Prostate gland (tissue), 2 donors: ENCODE results near the gene MYLK.

Experiments used
- POLR2A ChIP-seq: fragments of 450-650 bp; IDR thresholded peaks from one replicate; pipeline ENCODE4 v1.6.1; 2016; ENCODE audit warnings: antibody characterized with exemption, mild to moderate bottlenecking
- POLR2AphosphoS5 ChIP-seq: sonication (generic); formaldehyde crosslinking; IDR thresholded peaks from one replicate; pipeline ENCODE4 v1.6.1; 2017; ENCODE audit warnings: antibody characterized with exemption
- TF ChIP-seq, protein P1 (sequence below), 4 experiments: fragments of 200-600 bp in 2 of 4; fragments of 450-650 bp in 2 of 4; sonication (generic) in 2 of 4; IDR thresholded peaks; 1 replicate in 3 of 4; 2 replicates in 1 of 4; pipeline ENCODE4 v1.5.1; 2016 to 2019; ENCODE audit warnings: antibody characterized with exemption in 4 of 4, mild to moderate bottlenecking in 2 of 4, moderate library complexity in 2 of 4

DNA sequence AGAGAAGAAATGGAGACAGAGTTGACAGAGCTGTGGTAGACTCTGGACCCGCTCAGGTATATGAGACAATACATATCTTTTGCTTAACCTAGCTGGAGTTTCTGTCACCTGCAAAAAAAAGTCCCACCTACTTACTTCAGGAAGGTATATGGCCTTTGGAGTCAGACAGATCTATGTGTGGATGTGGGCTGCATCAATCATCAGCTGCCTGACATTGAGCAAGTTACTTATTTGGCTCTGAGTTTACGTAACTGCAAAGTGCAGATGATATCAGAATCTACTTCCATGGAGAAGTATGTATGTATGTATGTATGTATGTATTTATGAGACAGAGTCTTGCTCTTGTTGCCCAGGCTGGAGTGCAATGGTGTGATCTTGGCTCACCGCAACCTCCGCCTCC, 124.3 kb downstream of the MYLK start:
- TF ChIP-seq, protein P1, sequence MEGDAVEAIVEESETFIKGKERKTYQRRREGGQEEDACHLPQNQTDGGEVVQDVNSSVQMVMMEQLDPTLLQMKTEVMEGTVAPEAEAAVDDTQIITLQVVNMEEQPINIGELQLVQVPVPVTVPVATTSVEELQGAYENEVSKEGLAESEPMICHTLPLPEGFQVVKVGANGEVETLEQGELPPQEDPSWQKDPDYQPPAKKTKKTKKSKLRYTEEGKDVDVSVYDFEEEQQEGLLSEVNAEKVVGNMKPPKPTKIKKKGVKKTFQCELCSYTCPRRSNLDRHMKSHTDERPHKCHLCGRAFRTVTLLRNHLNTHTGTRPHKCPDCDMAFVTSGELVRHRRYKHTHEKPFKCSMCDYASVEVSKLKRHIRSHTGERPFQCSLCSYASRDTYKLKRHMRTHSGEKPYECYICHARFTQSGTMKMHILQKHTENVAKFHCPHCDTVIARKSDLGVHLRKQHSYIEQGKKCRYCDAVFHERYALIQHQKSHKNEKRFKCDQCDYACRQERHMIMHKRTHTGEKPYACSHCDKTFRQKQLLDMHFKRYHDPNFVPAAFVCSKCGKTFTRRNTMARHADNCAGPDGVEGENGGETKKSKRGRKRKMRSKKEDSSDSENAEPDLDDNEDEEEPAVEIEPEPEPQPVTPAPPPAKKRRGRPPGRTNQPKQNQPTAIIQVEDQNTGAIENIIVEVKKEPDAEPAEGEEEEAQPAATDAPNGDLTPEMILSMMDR (IDR thresholded peaks at IDR 0.05), result no peak
- no peak for TF ChIP-seq POLR2A
- TF ChIP-seq POLR2AphosphoS5, result no peak
